OCI-LY1 (cell line): ENCODE measurements around the gene MICAL1.

ENCODE experiments used
- H2AFZ ChIP-seq: fragments of 200-600 bp; sonication (generic), shearing (Covaris generic); 2 replicates; pipeline ENCODE4 v1.6.0; 2014; ENCODE audit warnings: antibody characterized with exemption, mild to moderate bottlenecking, low read length
- H3F3A ChIP-seq: fragments of 200-600 bp; sonication (generic), shearing (Covaris generic); 2 replicates; pipeline ENCODE4 v1.6.0; 2014; ENCODE audit warnings: mild to moderate bottlenecking, antibody characterized with exemption, low read length, moderate library complexity; ENCODE audit not compliant: insufficient read depth
- H3K27ac ChIP-seq: fragments of 200-600 bp; sonication (generic); 2 replicates; pipeline ENCODE4 v1.5.1; 2014; ENCODE audit warnings: low read length, mixed run types, mild to moderate bottlenecking, low read depth; ENCODE audit not compliant: poor library complexity, severe bottlenecking
- H3K27me3 ChIP-seq: fragments of 200-600 bp; sonication (generic); 2 replicates; pipeline ENCODE4 v1.6.0; 2014; ENCODE audit warnings: antibody characterized with exemption, mild to moderate bottlenecking, low read length, moderate library complexity; ENCODE audit not compliant: insufficient read depth
- H3K36me3 ChIP-seq: fragments of 200-600 bp; sonication (generic); 2 replicates; pipeline ENCODE4 v1.6.1; 2014; ENCODE audit warnings: mild to moderate bottlenecking, antibody characterized with exemption, low read length, moderate library complexity, mixed read lengths; ENCODE audit not compliant: insufficient read depth
- H3K4me1 ChIP-seq: fragments of 200-600 bp; sonication (generic); 2 replicates; pipeline ENCODE4 v1.5.1; 2014; ENCODE audit warnings: mild to moderate bottlenecking, low read length, moderate library complexity; ENCODE audit not compliant: insufficient read depth, severe bottlenecking
- H3K4me2 ChIP-seq: fragments of 200-600 bp; sonication (generic), shearing (Covaris generic); 2 replicates; pipeline ENCODE4 v1.6.1; 2014; ENCODE audit warnings: low read length
- H3K4me3 ChIP-seq: fragments of 200-600 bp; sonication (generic); 2 replicates; pipeline ENCODE4 v1.5.1; 2014; ENCODE audit warnings: low read length, low read depth, mild to moderate bottlenecking, mixed read lengths; ENCODE audit not compliant: poor library complexity, severe bottlenecking
- H3K79me2 ChIP-seq: fragments of 200-600 bp; shearing (Covaris generic); 2 replicates; pipeline ENCODE4 v1.6.1; 2016; ENCODE audit warnings: mixed run types, low read length, mixed read lengths; ENCODE audit not compliant: insufficient read depth
- H3K9ac ChIP-seq: fragments of 200-600 bp; sonication (generic), shearing (Covaris generic); 2 replicates; pipeline ENCODE4 v1.6.1; 2014; ENCODE audit warnings: mild to moderate bottlenecking, low read length, mixed read lengths
- H3K9me2 ChIP-seq: fragments of 200-600 bp; sonication (generic), shearing (Covaris generic); 2 replicates; pipeline ENCODE4 v1.6.1; 2014; ENCODE audit warnings: low read depth, mild to moderate bottlenecking, low read length, mixed read lengths
- H3K9me3 ChIP-seq: fragments of 200-600 bp; shearing (Covaris generic); 2 replicates; pipeline ENCODE4 v1.6.1; 2014; ENCODE audit warnings: low read length, mixed read lengths
- H4K20me1 ChIP-seq: fragments of 200-600 bp; sonication (generic), shearing (Covaris generic); 2 replicates; pipeline ENCODE4 v1.6.0; 2016; ENCODE audit warnings: mild to moderate bottlenecking, low read length; ENCODE audit not compliant: insufficient read depth
- EZH2 ChIP-seq: fragments of 200-600 bp; sonication (generic), shearing (Covaris generic); IDR thresholded peaks from 2 replicates; pipeline ENCODE4 v1.8.0; 2017; ENCODE audit warnings: borderline replicate concordance, mixed run types, mild to moderate bottlenecking, antibody characterized with exemption, low read length, moderate library complexity, mixed read lengths
- TF ChIP-seq, protein P1 (sequence below): fragments of 200-600 bp; sonication (generic), shearing (Covaris generic); IDR thresholded peaks from 2 replicates; pipeline ENCODE4 v1.5.1; 2017; ENCODE audit warnings: mild to moderate bottlenecking, antibody characterized with exemption, low read length, moderate library complexity, mixed read lengths

Gene MICAL1

GRCh38 chr6:109451376-109451775 is 4.2 kb downstream of the MICAL1 start:
- no peak for TF ChIP-seq EZH2
- TF ChIP-seq, protein P1, sequence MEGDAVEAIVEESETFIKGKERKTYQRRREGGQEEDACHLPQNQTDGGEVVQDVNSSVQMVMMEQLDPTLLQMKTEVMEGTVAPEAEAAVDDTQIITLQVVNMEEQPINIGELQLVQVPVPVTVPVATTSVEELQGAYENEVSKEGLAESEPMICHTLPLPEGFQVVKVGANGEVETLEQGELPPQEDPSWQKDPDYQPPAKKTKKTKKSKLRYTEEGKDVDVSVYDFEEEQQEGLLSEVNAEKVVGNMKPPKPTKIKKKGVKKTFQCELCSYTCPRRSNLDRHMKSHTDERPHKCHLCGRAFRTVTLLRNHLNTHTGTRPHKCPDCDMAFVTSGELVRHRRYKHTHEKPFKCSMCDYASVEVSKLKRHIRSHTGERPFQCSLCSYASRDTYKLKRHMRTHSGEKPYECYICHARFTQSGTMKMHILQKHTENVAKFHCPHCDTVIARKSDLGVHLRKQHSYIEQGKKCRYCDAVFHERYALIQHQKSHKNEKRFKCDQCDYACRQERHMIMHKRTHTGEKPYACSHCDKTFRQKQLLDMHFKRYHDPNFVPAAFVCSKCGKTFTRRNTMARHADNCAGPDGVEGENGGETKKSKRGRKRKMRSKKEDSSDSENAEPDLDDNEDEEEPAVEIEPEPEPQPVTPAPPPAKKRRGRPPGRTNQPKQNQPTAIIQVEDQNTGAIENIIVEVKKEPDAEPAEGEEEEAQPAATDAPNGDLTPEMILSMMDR = no peak
- Histone ChIP-seq H2AFZ (no peak overlapping the region), H3K79me2 (no peaks in the 10 kb centered on the region), H3F3A (no peaks in the 10 kb centered on the region), H3K27me3 (no peaks in the 10 kb centered on the region), H3K36me3 (peaks cover 28% of the 10 kb centered on the region; the same call in 1 of the 2 replicates), H3K9me2 (no peaks in the 10 kb centered on the region), H3K4me3 (no peak overlapping the region), H4K20me1 (no peaks in the 10 kb centered on the region), H3K27ac (no peak overlapping the region), H3K9ac (no peak overlapping the region), H3K9me3 (no peaks in the 10 kb centered on the region), H3K4me1 (peaks cover 17% of the 10 kb centered on the region), H3K4me2 (no peak overlapping the region)

DNA sequence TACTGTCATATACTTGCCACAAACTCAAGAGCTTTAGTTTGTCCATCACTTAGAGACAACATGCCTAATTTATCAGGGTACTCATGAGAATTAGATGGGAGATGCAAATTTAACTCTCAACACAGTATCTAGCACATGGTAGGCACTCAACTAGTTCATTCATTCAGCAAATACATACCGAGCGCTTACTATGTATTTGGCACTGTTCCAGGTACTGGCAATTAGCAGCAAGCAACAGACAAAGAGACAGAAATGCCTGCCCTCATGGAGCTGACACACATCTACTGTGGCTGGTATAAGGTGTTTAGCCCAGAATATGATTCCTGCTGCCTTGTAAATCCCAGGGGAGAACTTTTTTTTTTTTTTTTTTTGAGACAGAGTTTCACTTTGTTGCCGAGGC is 4.8 kb downstream of the MICAL1 start:
- Histone ChIP-seq H3K9me3 (no peaks in the 10 kb centered on the region), H3K27ac (no peak overlapping the region), H3K9ac (no peak overlapping the region), H3F3A (no peaks in the 10 kb centered on the region), H4K20me1 (no peaks in the 10 kb centered on the region), H3K79me2 (no peaks in the 10 kb centered on the region), H3K9me2 (no peaks in the 10 kb centered on the region), H3K27me3 (no peaks in the 10 kb centered on the region), H3K36me3 (peaks cover 33% of the 10 kb centered on the region; the same call in 1 of the 2 replicates), H3K4me2 (no peak overlapping the region), H2AFZ (no peak overlapping the region), H3K4me3 (no peak overlapping the region), H3K4me1 (peaks cover 14% of the 10 kb centered on the region)
- TF ChIP-seq, protein P1 = no peak
- TF ChIP-seq EZH2 = no peak

DNA sequence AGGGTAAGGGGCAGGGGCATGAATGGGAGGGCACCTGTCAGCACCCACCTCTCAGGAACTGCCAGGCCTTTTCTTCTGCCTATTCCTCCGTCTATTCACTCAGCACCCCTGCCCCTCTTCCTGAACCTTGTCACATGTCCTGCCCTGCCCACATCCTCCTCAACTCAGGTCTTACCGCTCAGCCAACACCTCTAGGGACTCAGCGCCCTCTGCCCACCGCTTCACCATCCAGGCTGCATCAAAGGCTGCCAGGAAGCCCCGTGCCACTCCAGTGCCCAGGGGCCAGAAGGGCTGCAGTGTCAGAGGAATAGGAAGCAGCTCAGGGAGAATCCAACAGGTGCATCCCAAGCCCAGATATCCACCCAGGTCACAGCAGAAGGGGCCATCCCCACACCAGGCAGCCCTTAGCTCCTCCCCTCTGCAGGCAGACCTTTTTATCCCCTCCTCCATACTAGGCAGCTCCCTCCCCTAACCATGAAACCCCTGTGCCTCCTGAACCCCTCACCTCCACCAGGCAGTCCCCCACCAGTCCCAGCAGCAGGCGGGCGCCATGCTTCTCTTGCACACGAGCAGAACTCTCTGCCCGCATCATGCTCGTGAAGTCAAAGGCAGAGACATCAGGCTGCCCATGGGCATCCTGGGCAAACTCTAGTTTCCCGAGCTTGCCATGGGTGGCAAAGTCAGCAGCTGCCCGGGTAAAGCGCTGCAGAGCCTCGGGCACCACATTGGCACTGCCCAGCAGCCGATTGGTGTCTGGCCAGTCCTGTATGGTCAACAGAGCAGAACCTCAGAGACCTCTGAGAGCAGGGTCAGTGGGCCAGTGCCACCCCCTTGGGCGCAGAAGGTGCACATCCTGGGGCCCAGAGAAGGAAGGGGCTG is 5.5 kb downstream of the MICAL1 start:
- Histone ChIP-seq H3K9ac (no peak overlapping the region), H3K9me2 (no peaks in the 10 kb centered on the region), H3K27ac (no peak overlapping the region), H3K4me2 (no peak overlapping the region), H3K4me1 (peaks cover 13% of the 10 kb centered on the region), H3K4me3 (no peak overlapping the region), H3K9me3 (no peaks in the 10 kb centered on the region), H4K20me1 (no peaks in the 10 kb centered on the region), H3K27me3 (no peaks in the 10 kb centered on the region), H2AFZ (no peak overlapping the region), H3K79me2 (no peaks in the 10 kb centered on the region), H3K36me3 (peaks cover 41% of the 10 kb centered on the region), H3F3A (no peaks in the 10 kb centered on the region)
- TF ChIP-seq, protein P1 = no peak
- no peak for TF ChIP-seq EZH2
